Suppressor macrophage treated with lipopolysaccharide for 1 hour (primary cell): Measurements from ENCODE around the gene ACBD3.
A peak's percentile ranks its signal among the peaks of the same experiment; 100 is the strongest.

Experiments
- DNase-seq, 3 donors: peaks; one replicate each; pipeline ENCODE4 v3.0.0-alpha.2; 2020 to 2022

Gene ACBD3

DNA sequence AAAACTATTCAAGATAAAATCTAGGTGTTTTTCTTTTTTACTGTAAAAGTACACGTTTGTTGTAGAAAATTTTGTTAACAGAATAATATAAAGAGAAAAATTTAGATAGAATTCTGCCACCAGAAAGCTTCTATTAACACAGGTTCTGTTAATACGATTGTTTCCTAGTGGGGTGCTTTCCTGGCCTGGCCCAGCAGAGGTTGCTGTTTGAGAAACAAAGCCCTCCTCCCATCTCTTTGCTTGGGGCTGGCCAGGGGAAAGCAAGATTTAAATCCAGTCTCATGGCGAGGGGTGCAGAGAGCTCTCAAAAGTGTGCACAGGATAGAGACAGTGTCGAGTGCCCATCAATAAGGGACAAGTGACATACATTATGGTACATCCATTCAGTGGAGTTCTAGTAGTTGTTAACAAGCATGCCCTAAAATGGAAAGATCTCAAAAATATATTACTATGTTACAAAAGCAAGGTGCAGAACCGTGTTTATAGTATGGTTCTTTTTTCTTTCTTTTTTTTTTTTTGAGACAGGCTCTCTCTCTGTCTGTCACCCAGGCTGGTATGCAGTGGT is 14.6 kb upstream of the ACBD3 start:
- DNase-seq, result no peak

- no peak for DNase-seq
These were observed 13.4 kb upstream of the ACBD3 start for GRCh38 chr1:226199971-226200370.

GRCh38 chr1:226195144-226195543 is 8.6 kb upstream of the ACBD3 start:
- no peak for DNase-seq

GRCh38 chr1:226187380-226187779 is 839 bp upstream of the ACBD3 start:
- no peak for DNase-seq

- DNase-seq, result no peak
These were observed 430 bp upstream of the ACBD3 start for GRCh38 chr1:226187019-226187322.

DNA sequence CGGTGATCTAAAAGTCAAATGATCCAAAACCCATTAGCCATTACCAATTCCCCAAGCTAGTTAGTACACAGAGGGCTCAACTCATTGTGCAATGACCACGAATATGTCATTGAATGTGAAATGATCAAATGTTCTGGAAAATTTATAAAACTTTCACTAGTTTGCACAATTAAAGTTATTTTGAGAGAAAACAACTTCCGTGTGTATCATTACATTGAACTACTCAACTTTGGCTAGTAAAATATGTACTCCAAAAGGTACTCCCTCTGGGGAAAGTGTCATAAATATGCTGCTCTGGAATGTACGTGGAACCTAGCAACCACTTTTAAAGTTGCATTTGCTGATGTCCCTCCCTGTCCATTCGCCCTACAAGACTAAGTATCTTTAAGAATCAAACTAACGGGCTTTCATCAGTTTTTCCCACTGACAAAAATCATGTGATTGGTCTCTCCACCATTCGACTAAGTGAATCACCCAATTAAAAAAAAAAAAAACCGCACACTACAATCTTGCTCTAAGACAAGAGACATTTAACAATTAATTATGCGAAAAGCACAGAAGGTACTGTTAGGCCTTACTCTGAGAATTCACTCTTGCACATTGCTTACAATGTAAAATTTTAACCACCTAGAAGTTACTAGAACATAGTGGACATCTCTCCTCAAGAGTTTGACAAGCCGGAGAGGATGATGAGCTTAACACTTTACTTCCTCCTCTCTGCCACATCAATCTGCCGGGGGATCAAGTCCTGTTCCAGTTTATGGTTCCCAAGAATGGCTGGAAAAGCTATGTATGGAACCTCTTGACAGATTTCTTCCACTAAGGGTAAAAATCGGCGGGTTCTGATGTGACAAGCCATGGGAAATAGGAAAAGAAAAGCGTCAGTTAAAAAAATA is 1.2 kb downstream of the ACBD3 start:
- DNase-seq, result peak; percentile 69 to 90 (median 78)

DNA sequence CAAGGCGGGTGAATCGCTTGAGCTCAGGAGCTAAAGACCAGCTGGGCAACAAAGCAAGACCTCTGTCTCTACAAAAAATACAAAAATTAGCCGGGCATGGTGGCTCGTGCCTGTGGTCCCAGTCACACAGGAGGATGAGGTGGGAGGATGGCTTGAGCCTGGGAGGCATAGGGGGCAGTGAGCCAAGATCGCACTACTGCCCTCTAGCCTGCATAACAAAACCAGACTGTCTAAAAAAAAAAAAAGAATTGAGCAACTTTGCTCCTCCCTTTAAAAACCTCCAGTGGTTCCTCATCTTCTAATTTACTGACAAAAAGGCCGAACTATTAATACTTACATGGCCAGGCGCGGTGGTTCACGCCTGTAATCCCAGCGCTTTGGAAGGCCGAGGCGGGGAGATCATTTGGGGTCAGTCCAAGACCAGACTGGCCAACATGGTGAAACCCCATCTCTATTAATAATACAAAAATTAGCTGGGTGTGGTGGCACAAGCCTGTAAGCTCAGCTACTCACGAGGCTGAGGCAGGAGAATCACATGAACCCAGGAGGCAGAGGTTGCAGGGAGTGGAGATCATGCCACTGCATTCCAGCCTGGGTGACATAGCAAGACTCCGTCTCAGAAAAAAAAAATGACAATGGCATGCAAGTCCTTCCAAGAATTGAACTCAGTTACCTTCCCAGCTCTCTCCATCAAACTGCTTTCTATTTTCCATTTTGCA is 4.4 kb downstream of the ACBD3 start:
- peak; percentile 78 to 86 (median 83) for DNase-seq

GRCh38 chr1:226176870-226177269 is 9.7 kb downstream of the ACBD3 start:
- DNase-seq, result no peak

DNA sequence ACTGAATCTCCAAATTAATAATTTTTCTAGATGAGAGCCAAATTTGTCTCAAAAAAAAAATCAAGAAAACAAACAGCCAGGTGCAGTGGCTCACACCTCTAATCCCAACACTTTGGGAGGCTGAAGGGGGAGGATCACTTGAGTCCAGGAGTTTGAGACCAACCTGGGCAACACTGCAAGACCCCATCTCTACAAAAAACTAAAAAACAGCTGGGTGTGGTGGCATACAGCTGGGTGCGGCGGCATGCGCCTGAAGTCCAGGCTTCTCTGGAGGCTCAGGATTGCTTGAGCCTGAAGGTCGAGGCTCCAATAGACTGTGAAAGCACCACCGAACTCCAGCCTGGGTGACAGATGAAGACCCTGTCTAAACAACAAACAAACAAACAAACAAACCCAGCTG is 14.0 kb downstream of the ACBD3 start:
- no peak for DNase-seq

- no peak for DNase-seq
These were observed 20.2 kb downstream of the ACBD3 start for GRCh38 chr1:226166341-226166740.

DNA sequence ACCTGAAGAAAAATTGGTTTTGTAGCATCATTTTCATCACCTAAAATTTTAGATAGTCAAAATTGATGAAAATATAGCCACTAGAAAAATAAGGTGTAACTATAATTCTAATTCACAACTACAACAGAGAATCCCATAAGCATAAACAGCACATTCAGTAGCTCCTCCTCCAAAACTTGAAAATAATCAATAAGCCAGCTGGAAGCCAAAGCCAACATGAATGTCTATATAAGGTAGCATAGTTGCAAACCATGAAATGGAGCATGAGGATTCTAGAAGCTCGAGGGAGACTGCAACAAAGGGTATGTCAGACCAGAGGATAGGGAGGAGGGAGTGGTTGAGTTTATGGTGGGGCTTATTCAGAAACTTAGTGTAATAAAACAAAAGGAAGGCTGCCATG is 22.4 kb downstream of the ACBD3 start:
- no peak for DNase-seq

GRCh38 chr1:226162898-226163297 is 23.6 kb downstream of the ACBD3 start:
- DNase-seq, result no peak

DNA sequence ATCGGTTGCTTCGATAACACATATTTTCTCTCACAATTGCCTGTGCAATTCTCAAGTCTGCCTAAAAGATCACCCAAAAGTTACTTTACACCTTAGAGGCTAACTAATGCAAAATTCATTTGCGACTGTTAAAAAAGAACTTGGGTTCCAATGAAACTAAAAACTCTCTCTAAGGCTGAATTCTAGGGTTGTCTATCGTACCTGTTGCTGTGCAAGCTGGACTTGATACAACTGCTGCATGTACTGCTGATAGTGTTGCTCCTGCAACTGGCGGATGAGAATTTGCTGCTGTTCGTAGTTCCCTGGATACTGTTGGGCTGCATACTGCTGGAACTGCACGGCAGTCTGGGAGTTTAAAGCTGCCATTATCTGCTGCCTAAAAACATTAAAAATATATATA is 27.6 kb downstream of the ACBD3 start:
- no peak for DNase-seq

GRCh38 chr1:226158457-226158856 is 28.1 kb downstream of the ACBD3 start:
- no peak for DNase-seq

DNA sequence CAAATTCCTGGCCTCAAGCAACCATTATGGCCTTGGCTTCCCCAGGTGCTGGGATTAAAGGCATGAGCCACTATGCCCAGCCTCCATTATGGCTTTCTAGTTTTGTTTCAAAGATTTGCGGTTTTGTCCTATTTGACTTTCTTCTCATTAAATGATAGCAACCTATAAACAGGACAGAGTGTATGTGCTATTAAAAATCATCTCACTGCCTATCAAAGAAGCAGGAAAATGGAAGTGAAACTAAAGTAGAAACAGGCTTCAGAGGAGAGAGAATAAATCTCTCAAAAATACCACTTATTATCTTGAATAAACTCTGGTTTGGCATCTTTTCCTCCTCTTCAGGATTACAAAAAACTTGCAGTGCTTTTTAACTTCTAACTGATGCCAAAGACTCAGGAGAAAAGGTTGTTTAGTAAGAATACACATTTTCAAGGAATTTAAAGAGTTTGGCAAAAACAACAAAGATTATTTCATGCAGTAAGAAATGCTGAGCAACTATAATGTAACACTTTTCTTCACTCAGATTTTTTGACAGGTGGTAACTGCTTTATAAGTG is 28.7 kb downstream of the ACBD3 start:
- DNase-seq, result no peak

GRCh38 chr1:226154593-226154992 is 31.9 kb downstream of the ACBD3 start:
- no peak for DNase-seq

- no peak for DNase-seq
These were observed 36.7 kb downstream of the ACBD3 start for GRCh38 chr1:226149806-226150205.

- DNase-seq, result no peak
These were observed 38.4 kb downstream of the ACBD3 start for GRCh38 chr1:226148121-226148648.

GRCh38 chr1:226144045-226144444 is 42.5 kb downstream of the ACBD3 start:
- no peak for DNase-seq

GRCh38 chr1:226135709-226136108 is 50.8 kb downstream of the ACBD3 start:
- no peak for DNase-seq

- DNase-seq, result no peak
These were observed 51.4 kb downstream of the ACBD3 start for GRCh38 chr1:226135059-226135651.

DNA sequence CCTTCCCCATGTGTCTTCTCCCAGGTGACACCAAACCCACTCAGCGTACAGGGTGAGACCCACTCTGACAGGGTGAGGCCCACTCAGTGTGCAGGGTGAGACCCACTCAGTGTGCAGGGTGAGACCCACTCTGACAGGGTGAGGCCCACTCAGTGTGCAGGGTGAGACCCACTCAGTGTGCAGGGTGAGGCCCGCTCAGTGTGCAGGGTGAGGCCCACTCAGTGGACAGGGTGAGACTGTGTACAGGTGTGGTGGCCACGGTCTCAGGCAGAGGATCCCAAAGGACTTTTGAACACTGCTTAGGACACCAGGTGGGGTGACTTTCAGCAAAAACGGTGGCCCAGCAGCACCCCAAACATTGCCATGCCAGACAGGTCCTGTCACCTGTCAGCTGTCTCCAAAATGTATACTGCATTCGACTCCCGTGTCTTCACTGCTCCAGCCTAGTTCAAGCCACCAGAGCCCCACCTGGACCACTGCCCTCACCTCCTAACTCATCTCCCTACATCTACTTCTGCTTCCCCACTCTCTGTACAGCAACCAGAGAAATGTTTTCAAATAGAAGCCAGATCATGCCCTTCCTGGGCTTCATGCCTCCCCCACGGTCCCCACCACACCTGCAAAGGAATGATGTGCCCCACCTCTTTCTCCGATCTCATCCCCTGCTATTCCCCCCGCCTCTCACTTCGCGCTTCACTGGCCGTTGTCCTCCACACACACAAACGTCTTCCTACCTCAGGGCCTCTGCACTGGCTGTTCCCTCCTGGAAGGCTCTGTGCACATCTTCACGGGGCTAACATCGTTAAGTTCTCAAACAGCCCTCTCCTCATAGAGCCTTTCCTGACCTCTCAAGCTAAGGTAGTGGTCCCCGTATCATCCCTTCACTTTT is 52.1 kb downstream of the ACBD3 start:
- DNase-seq, result no peak
